Activated T-cell treated with anti-CD3 and anti-CD28 coated beads for 4 hours (primary cell): ENCODE measurements around the gene EPS8L3.
"Not testable (repeated sequence)": the region's sequence is repeated elsewhere in the genome, so short reads cannot be mapped to it uniquely, and the experiment has no call there.

Source experiments
- DNase-seq: peaks from one replicate; pipeline ENCODE4 v3.0.0-alpha.2; 2020

EPS8L3 gene

DNA sequence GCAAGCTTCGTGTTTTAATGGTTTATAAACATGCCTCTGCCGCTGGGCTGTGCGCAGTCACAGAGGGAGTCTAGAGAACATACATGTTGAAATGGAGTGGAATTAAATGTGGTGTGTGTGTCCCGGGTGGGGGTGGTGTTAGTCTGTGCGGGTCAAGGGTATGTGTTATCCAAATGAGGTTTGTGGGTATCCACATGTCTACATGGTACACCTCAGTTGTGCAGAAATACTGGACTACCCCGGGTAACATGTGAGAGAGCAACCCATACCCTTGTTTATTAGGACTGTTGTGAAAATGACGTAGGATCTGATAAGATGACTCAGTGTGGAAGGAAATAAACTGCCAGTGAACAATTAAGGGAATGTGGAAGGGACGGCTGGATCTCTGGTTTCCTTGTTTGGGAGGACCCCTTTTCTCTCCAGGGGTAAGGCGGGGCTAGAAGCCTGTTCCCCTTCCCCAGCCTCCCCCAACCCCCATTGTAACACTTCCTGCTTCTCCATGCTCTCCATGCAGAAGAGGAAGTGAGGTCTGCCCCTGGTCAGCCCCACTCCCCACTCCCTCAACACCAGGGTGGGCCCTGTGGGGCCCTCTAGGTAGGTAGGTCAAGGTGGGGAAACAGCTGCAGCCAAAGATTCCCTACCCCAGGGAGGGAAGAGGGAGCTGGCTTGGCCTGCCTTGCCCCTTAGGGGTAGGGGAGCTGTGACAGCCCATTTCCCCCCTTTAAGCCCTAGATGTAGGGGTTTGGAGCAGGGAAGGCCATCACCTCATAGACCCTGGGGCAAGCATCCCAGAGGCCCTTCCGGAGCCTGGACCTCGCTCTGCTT, 690 bp downstream of the EPS8L3 start:
- DNase-seq: no peak

DNA sequence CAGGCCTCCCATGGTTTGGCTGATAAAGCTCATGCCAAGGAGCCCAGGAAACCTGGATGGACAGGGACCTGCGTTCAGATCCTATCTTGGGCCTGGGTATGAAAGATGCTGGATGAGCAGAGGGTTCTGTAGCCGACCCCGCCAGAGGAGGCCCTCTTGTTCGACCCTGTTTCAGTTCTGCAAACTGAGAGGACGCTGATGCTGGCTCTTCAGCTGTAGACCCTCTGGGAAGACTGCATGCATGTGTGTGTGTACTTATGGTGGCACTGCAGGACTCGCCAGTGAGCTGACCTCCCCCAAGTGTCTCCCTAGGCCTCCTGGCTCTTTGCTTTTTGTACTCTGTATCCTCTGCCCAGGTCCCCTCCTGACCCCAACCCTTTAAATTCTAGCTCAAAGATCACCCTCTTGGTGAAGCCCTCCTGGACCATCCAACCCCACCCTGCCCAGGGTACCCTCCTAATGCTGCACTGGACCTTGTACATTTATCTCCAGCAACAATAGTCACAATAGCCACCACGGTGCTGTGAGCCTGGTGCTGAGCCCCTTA, 1.6 kb downstream of the EPS8L3 start:
- no peak for DNase-seq

DNA sequence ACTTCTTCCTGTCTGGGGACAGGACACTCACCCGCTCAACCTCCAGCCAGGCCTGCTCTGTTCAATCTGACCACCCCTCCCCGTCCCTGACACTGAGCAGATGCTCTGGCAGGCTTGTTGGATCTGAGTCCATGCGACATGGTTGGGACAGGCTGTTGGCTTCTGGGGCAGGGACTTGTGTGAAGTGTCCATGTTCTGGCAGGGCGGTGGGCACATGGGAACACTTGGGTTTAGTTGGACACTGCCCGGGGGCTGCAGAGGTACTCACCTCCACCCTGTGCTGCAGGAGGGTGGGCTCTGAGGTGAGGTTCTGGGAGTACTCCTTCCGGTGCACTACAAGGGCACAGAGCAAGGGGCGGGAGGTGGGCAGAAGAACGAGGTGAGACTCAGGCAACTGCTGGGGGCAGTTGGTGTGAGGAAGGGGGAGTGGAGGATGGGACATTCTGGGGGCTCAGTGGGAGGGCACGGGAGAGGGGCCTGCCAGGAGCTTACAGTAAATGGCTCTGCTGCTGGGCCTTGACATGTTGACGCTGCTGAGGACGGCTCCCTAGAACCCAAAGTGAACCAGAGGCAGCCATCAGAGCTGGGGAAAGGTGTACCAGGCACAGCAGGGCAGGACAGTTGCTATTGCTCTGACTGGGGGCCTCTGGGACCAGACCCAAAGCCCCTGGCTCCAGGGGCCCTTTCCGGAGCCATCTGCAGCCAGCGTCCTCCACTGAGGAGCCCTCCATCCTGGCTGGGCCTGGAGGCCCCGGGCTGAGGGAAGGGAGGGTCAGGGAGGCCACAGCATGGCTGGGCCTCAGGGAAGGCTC, 2.3 kb downstream of the EPS8L3 start:
- no peak for DNase-seq

DNA sequence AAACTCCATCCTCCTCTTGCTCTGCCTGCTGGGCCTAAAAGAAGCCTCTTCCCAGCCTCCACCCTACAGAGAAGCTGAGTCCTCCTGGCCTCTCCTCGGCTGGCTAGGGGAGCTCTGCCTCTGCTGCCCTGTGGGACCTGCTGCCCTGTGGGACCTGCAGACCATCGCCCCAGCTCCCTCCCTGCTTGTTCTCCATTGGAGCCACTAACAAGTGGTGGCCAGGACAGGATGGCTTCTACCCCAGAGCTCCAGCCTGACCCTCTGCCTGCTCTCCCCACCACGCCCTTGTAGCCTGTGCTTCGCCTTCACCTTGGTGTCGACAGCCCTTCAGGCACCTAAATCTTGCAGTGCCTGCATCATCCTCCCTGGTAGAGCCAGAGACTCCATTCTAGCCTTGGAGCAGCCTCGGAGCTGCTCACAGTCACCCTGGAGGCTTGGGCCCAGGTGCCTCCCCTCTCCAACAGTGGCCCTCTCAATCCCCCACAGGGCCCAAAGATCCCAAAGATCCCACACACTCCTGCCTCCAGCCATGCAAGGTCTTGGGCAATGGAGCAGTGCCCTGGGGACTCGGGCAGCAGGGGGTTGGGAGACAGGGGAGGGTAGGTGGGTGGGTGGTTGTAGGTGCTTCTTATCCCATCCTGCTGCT, 3.0 kb downstream of the EPS8L3 start:
- no peak for DNase-seq

DNA sequence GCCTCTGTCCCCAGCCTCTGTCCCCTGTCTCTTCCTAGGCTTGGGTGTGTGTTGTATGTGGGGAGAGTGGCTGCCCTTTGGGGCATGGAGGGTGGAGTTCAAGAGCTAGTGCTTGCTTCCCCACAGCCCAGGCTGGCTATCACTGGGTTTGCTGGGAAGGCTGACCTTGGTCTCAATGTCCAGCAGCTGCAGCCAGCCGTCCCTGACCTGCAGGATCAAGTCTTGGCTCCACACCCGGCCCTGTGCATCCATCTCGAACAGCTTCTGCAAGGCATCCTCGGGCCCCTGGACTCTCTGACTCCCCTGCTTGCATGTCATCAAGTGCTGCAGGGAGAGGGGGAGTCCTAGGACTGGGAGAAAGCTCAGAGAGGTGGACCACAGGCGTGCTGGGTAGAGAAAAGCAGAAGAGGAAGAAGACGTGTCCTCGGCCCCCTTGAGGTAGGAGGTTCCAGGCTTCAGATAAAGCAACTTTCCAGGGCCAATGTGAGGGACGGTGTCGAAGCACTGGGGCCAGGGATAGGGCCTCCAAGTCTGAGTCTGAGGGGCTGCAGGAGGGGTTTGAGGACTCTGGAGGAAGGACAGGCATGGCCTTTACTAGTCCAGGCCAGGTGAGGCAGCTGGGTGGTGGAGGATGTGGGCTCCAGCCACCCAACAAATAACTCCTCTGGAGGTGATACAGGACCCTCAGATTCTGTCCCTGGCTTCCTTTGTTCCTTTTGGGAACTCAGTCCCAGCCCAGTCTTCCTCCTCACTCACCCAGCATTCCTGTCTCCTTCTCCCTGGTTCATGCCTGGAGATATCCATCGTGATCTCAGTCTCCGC, 4.0 kb downstream of the EPS8L3 start:
- no peak for DNase-seq

DNA sequence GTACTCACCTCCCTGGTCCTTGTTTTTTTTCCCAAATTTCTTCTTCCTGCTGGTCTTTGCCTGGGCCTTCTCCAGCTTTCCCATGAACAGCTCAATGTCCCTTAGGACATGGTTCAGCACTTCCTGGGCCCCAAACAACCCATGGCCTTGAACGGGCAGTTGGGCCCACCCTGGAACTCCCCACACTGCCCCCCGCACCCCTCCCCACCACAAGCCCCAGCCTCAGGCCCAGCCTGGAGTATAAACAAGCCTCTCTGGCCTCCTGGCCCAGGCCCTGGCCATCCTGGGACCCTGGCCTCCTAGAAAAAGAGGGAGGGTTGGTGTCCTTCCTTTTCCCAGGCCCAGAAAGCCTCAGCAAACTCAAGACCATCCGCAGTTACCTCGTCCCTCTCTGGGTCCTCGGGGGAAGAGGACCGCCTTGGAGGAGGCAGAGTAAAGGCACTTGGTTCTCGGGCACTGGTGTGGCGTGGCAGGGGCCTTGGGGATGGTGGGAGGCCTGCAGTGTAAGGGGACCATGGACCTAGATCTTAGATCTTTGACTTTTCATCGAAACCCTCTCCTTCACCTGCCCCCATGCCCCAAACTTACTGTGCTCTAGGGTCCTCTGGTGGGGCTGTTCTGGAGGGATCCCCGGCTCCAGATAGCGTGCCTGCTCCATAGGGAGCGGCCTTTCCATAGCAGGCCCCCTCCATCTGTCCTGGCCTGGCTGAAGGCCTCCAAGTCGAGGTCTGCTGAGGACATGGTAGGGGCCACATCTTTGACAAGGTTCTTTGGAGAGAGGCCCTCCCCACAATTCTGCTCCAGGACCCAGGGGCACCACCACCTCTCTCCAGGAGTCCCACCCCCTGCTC, 5.6 kb downstream of the EPS8L3 start:
- no peak for DNase-seq

DNA sequence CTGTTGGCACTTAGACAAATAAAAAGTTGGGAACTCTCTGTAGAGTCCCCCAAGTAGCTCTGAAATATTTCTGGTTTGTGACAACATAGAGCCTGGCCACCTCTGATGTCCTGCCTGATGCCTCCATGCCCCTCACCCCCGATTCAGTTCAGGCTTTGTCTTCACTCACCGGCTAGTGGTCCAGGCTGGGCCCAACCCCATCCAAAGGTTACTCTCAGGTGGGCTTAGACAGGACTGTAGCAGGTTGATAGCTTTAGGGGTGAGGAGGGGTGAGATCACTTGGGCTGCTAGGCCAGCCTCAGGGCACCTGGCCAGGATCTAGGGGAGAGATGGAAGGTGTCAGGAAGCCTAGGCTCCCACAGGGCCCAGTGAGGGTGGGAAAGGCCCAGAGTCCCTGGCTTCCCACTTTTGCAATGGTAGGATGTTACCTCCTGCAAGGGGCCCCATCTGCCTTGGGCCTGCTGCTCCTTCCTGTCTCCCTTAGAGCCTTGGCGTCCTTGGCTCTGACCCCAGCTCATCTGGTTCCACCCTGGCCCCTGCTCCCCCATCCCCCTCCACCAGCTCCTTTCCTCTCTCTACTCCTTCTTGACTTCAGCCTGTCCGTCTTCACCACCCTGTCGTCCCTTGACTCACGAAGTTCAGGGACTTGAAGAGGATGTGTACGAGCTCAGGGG, 6.7 kb downstream of the EPS8L3 start:
- DNase-seq: no peak

DNA sequence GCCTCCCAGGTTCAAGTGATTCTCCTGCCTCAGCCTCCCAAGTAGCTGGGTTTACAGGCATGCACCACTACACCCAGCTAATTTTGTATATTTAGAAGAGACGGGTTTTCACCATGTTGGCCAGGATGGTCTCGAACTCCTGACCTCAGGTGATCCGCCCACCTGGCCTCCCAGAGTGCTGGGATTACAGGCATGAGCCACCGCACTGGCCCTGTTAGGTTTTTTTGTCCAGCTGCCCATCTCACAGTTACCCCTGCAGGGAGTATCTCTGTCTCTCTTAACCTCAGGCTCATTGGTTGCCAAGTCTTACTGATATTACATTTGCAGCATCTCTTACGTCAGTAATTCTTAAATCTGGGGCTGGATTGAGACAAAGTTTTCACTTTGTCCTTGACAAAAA, 7.4 kb downstream of the EPS8L3 start:
- not testable (repeated sequence) for DNase-seq

DNA sequence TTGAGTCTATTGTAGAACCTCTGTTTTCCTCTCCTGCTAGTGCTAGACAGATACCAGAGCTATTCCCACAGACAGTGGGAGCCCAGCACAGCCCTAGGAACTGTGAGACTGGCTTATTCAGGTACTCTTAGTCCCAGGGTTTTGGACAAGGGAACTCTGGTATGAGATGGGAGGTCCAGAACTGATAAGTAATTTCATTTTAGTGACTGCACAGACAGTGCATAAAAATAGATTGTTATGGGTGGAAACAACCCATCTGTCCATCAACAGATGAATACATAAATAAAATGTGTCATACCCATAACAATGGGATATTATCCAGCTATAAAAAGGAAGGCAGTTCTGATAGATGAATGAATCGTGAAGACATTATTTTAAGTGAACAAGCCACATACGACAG, 9.0 kb downstream of the EPS8L3 start:
- DNase-seq: no peak

DNA sequence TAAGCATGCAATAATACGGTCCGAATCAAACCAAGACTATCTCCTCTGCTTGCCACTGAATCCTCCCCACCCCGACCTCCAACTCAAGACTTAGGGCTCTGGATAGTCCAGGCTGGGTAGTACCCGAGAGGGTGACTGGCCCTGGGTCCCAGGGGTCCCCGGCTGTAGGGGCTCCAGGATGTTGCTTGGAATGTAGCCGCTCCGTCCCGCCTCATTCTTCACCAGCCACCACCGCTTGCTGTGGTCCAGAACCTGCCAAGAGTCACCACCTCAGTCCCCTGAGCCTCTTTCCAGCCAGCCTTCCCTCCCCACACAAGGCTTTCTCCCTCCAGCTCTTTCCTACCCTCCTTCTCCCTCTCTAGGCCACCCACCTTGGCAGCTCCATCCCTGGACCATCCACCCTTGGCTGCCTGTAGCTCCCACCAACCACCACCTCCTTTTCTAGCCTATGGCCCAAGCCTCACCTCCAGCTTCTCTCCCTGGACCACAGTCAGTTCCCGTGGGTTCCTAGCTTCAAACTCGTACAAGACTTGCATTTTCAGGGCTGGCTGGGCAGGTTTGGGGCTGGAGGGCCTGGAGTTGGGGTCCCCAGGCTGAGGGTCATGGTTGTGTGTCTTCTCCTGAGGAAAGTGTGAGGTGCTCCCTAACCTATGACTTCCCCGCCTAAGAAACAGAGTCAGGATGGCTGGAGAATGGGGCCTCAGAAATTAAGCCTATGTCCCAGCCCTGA, 12.0 kb downstream of the EPS8L3 start:
- DNase-seq: no peak

DNA sequence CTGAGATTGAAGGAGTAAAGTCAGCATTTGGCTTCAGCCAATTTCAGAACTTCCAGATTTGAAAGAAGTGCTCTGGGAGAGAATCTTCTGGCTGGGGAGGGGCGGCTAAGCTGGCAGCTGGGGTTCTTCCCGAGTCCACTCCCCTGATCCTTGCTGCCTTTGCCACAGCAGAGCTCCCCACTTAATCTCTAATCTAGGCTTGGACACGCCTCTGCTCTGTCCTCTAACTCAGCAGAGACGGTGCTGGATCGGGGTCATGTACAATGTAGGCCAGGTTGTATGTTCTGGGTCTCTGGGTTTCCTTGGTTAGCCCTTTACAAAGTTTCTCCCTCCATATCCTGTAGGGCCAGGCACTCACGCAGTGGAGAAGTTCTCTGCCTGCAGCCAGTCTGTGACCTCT, 12.8 kb downstream of the EPS8L3 start:
- DNase-seq: no peak

DNA sequence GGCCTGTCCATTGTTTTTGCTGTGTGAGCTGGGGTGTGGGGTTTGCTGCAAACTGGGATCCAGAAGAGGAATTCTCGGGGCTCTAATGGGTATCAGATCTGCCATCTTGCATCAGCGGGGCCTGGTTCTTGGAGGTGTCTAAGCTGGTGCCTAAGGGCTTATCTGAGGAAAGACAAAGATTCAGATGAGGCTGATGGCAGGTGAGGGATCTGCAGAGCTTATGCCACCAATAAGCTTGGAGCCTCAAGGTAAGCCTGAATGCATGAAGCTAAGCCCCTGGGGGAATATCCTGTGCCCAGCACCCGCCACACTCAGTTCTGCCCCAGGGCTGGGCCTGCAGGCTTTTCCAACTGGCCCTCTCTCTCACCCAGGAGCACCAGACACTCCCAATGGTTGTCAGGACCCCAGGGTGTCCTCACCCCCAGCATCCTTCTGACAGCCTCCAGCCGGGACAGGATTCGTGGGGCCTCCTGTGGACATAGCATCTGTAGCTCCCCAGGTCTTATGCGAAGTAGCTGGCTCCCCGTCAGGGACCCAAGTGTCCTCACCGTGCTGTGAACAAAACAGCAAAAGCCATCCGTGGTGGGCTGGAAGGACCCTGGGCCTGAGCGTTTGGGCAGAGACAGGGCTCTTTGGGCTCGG, 13.4 kb downstream of the EPS8L3 start:
- no peak for DNase-seq

DNA sequence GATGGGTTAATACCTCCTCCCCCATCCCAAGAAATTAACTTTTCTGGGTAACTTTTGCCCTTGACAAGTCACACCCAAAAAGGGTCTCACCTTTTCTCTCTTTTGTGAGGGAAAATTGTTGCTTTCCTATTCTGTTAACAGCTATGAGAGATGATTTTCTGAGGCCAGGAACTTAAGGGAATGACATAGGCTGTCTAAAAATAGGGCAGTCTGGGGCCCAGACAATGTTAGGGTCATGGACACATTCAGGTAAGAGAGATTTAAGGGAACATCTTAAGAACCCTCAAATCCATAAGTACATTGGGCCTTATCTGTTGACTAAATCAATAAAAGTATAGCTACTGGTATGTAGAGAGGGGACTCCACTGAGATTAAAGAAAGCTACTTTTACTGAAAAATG, 14.5 kb downstream of the EPS8L3 start:
- DNase-seq: no peak

DNA sequence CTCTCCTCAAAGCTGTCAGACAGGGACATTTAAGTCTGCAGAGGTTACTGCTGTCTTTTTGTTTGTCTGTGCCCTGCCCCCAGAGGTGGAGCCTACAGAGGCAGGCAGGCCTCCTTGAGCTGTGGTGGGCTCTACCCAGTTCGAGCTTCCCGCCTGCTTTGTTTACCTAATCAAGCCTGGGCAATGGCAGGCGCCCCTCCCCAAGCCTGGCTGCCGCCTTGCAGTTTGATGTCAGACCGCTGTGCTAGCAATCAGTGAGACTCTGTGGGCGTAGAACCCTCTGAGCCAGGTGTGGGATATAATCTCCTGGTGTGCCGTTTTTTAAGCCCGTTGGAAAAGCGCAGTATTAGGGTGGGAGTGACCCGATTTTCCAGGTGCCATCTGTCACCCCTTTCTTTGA, 15.4 kb downstream of the EPS8L3 start:
- not testable (repeated sequence) for DNase-seq

DNA sequence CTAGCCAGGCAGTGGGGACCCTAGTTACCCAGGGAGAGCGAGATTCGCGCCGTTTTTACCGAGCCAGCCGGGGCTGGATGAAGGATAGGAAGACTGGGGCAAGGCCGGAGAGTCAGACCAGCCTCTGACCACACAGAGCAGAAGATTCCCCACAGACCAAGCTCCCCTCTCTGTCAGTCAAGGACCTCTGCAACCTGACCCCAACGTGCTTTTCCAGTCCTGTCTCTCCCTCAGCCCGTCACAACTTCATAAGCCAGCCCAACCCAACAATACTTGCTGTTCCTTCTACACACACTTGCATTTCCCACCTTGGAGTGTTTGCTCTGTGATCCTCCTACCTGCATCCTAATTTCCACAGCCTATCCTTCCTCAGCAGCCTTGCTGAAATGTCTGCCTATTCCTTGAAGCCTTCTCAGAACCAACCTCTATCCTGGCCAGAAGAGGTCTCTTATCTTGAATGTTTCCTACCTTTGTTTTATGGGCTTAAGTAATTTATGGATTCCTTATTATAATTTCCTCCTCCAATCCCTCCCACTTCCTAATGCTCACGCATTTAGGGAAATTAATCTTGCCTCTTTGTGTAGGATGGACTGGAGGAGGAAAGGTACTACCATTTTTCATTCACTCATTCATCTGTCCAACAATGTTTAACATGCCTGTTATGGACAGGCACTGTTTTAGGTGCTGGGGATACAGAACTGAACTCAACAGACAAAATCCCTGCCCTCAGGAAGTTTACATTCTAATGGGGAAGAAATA, 22.9 kb downstream of the EPS8L3 start, which contains the start of gene GSTM3:
Gene GSTM3 (minus strand): TSS at position 424 of the 759 bp plus-strand sequence. CDS start 751 bp downstream, outside the sequence.
- DNase-seq: no peak

DNA sequence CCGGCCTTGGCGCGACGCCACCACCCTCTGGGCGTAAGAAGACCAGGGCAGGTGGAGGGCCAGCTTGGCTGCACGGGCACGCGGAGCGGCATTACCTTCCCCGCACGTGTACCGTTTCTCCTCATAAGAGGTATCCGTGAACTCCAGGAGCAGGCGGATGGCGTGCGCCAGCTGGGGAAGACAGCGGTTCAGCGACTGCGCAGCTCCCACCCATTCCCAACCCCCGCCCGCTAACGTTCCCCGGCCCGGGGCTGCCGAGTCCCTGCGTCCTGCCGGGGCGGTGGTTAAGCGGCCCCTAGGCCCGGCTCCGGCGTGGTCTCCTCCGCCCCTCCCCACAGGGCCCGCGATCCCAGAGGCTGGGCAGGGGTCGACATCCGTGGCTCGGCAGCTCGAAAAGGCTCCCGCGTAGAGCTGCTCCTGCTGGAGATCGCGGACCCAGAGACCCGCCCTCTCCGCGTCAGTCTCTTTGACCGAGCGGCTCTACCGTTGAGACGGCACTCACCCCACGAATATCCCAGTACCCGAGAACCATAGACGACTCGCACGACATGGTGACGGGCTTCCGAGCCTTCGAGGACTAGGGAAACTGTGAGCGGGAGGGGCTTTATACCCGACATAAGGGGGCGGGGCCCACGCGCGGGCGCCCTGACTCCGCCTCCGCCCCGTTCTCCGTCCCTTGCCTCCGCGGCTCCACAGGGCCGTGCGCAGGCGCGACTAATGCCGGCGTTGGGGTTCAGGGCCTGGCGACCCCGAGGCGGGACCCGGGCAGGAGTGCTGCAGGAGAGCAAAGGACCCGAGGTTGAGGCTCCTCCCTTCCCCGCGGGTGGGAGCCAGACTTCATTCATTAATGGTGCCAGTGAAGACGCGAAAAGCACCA, 23.7 kb downstream of the EPS8L3 start:
- peak; percentile 81 for DNase-seq

DNA sequence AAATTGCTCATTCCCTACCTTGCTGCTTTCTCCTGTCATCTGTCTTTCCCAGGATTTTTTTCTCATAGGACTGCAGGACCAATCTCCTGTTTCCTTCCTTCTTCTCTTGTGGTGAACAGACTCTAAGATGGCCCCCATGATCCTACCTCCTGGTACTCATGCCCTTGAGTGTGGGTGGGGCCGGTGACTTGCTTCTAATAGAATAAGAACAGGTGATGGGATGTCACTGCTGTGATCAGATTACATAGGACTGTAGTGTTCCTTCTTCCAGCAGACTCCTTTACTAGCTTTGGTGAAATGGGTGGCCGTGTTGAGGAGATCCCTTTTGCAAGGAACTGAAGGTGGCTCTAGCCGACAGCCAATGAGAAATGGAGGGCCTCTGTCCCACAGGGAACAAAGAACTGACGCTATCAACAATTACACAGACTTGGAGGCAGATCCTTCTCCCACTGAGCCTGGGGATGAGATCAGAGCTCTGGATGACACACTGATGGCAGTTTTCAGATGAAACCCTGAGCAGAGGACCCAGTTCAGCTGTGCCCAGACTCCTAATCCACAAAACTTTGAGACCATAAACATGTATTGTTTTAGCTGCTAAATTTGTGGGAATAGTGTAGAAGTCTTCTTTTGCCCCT, 30.4 kb downstream of the EPS8L3 start:
- no peak for DNase-seq
